GM12873 (cell line): ENCODE data around the gene INTS6.

ENCODE experiments used
- TF ChIP-seq, protein P1 (sequence below): IDR thresholded peaks from 2 replicates; pipeline ENCODE4 v1.5.1; 2012; ENCODE audit warnings: low read depth, mild to moderate bottlenecking, moderate library complexity, low read length, control low read depth; ENCODE audit not compliant: insufficient read depth; ENCODE audit errors: missing control alignments

The INTS6 gene

DNA sequence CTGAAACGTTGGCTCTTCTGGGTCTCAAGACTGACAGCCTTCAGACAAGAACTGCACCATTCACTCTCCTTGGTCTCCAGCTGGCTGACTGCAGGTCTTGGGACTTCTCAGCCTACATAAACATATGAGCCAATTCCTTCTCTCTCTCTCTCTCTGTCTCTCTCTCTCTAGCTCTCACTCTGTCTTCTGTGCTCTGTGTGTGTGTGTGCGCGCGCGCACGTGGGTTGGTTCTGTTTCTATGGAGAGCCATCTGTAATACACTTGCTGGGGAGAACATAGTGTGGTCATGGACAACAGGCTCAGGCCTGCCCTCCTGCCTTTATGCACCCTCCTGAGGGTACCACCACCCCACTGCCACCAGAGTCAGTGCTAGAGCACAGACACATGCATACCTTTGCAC lies 127.0 kb downstream of the INTS6 start:
- TF ChIP-seq, protein P1, sequence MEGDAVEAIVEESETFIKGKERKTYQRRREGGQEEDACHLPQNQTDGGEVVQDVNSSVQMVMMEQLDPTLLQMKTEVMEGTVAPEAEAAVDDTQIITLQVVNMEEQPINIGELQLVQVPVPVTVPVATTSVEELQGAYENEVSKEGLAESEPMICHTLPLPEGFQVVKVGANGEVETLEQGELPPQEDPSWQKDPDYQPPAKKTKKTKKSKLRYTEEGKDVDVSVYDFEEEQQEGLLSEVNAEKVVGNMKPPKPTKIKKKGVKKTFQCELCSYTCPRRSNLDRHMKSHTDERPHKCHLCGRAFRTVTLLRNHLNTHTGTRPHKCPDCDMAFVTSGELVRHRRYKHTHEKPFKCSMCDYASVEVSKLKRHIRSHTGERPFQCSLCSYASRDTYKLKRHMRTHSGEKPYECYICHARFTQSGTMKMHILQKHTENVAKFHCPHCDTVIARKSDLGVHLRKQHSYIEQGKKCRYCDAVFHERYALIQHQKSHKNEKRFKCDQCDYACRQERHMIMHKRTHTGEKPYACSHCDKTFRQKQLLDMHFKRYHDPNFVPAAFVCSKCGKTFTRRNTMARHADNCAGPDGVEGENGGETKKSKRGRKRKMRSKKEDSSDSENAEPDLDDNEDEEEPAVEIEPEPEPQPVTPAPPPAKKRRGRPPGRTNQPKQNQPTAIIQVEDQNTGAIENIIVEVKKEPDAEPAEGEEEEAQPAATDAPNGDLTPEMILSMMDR: no peak

DNA sequence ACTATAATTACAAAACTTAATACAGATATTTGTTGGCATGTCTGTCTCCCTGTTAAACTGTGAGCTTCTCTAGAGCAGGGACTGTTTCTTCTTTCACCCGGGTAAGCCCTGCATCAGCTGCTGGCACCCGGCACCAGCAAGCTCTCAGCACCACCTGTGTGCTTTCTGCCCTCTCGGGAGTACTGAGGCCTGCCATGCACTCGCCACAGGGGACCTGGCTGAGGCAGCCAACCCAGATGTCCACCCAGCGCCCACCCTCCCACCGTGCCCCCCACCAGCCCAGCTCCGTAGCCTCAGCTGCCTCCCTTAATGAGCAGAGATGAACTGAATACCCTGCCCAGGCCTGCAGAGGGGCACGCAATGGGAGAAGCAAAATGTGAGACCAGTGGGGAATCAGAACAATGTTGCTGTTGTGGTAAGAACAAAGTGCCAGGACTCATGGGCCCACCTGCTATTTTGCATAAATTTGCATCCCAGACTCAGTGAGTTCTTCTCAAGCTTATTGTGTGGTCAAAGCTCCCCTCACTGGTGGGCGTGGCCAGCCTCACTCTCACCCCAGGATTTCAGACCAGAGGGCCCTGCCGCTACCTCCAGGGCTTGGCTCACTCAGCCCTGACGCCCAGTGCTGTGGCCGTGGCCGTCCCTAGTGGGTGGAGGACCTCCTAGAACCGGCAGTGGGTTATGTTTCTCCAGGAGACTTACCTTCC lies 128.0 kb downstream of the INTS6 start:
- TF ChIP-seq, protein P1: no peak

DNA sequence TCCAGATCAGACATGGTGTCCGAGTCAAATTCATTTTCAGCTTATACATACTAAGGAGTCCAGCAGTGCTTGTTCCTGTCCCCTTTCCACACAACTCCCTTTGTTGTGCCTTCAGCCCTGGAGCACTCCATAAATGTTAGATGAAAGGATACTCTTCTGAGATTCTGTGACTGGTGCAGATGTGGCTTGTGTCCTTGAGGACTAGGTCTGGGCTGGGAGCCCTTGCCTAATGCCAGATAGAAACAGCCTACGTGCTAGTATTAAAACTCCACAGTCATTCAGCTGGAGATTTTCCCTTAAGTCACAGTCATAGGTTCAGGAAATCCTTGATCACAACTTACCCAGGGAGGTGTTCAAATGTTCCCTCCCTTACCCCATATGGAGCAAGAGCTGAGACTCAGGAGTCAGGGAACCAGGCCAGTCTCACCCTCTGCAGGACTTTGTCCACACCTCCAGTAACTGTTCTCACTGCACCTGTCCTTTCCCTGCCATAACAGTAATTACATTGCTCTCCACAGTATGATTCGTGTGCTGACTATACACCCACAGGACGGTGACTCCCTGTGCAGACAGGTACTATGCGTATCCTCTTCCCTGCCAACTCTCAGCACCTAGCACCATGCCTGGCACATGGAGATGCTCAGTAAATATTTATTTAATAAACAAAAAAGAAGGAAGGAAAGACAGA lies 128.9 kb downstream of the INTS6 start:
- TF ChIP-seq, protein P1: no peak

DNA sequence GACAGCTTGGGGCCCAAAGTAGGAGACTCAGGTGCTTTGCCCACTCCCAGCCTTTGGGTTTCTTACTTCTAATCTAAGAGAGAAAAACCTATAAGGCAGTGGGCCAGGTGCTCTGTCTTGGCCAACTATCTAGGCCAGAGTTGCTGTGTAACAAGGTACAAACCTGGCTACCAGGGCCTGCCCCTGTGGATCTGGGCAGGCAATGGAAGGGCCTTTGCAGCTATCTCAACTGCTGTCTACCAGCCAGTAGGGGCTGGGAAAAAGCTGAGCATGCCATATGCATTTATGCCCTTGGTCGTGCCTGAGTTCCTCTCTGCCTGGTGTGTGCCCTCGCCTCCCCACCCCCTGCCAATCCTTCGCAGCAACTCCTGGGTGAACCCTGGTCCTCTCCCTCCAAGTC lies 130.0 kb downstream of the INTS6 start:
- TF ChIP-seq, protein P1: no peak

DNA sequence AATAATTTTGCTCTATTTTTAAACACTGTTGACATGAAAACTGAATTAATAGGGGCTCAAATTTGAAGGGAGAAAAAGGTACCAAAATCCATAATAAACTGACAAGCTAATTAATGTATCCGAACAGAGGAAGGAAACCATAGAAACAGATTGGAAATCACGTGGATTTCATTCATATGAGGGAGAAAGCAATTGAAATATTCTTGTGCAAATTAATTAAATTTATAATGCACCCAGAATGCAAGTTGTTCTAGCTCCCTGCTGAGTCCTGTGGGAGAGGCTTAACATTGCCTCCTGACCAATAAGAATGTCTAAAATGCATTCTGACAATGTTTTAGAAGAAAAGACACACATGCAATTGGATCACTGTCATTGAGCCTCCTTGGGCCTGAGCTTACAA lies 131.0 kb downstream of the INTS6 start:
- TF ChIP-seq, protein P1: no peak

DNA sequence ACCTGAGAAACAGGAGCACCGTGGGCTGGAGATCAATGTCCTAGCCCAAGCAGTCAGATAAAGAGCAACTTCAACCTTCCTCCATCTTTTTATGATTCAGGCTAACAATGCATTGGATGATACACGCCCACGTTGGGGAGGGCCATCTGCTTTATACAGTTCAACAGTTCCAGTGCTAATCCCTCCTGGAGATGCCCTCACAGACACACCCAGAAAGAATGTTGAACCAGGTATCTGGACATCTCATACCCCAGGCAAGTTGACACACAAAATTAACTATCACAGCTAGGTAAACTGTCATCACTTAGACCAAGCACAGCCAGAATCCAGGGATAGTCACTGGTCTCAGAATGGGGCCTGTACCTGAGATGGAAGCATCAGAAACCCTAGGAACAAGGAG lies 134.0 kb downstream of the INTS6 start:
- TF ChIP-seq, protein P1: no peak

DNA sequence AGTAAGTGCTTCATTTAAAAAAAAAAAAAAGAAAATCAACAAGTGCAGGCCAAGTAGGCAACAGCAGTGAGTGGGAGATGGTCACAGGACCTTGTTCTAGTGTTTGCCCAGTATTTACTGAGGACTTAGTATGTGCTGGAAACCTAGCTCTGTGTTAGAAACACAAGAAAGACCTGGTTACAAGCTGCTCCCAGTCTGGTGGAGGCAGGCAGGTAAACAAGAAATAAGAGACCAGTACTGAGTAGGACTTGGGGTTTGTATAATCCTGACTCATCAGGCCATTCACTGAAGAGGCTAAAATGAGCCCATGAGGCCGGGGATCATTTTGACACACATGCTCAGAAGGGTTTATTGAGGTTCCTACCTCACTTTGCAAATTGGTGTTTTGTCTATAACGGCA lies 134.8 kb downstream of the INTS6 start:
- TF ChIP-seq, protein P1: no peak
